NCI-H446 treated with DMSO at 0.1 percent for 48 hours (cell line): Measurements from ENCODE around the gene SYNJ1.
A peak's percentile ranks its signal among the peaks of the same experiment; 100 is the strongest.
"Not testable (repeated sequence)": the region's sequence is repeated elsewhere in the genome, so short reads cannot be mapped to it uniquely, and the experiment has no call there.

Experiments
- DNase-seq: peaks from one replicate; lab custom pipeline; 2025; lab: John Stamatoyannopoulos, UW

The SYNJ1 gene, protein sequence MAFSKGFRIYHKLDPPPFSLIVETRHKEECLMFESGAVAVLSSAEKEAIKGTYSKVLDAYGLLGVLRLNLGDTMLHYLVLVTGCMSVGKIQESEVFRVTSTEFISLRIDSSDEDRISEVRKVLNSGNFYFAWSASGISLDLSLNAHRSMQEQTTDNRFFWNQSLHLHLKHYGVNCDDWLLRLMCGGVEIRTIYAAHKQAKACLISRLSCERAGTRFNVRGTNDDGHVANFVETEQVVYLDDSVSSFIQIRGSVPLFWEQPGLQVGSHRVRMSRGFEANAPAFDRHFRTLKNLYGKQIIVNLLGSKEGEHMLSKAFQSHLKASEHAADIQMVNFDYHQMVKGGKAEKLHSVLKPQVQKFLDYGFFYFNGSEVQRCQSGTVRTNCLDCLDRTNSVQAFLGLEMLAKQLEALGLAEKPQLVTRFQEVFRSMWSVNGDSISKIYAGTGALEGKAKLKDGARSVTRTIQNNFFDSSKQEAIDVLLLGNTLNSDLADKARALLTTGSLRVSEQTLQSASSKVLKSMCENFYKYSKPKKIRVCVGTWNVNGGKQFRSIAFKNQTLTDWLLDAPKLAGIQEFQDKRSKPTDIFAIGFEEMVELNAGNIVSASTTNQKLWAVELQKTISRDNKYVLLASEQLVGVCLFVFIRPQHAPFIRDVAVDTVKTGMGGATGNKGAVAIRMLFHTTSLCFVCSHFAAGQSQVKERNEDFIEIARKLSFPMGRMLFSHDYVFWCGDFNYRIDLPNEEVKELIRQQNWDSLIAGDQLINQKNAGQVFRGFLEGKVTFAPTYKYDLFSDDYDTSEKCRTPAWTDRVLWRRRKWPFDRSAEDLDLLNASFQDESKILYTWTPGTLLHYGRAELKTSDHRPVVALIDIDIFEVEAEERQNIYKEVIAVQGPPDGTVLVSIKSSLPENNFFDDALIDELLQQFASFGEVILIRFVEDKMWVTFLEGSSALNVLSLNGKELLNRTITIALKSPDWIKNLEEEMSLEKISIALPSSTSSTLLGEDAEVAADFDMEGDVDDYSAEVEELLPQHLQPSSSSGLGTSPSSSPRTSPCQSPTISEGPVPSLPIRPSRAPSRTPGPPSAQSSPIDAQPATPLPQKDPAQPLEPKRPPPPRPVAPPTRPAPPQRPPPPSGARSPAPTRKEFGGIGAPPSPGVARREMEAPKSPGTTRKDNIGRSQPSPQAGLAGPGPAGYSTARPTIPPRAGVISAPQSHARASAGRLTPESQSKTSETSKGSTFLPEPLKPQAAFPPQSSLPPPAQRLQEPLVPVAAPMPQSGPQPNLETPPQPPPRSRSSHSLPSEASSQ (N-terminal part only)

GRCh38 chr21:32727687-32728455 is at the start of gene SYNJ1:
Gene SYNJ1 (minus strand): TSS chr21:32728013. CDS start chr21:32726895, 1,118 bp downstream.
- peak; percentile 79 for DNase-seq

GRCh38 chr21:32777269-32777668 is 49.5 kb upstream of the SYNJ1 start:
- no peak for DNase-seq

- no peak for DNase-seq
Measured at GRCh38 chr21:32776743-32777142, 48.9 kb upstream of the SYNJ1 start.

- not testable (repeated sequence) for DNase-seq
Measured at GRCh38 chr21:32773048-32773344, 45.2 kb upstream of the SYNJ1 start.

- DNase-seq, result no peak
Measured at GRCh38 chr21:32772281-32773047, 44.7 kb upstream of the SYNJ1 start.

- DNase-seq, result no peak
Measured at GRCh38 chr21:32770871-32771523, 43.2 kb upstream of the SYNJ1 start.

- DNase-seq, result peak; percentile 31
Measured at GRCh38 chr21:32768530-32768929, 40.7 kb upstream of the SYNJ1 start.

DNA sequence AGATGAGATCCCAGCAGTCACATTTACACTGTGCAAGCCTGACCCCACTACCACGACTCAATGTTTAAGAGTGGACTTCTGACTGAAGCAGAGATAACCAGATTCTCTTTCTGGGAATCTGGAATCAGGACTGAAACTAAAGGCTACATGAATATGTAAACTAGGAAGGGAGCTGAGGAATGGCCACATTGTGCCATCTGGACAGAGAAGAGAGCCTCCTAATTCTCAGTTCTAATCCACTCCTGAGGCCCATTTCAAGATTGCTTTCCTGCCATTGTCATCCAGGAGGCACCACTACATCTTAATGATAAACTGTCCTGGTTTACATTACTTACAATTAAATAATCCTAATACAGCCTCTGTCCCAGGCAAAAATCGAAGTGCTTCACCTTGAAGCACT is 37.2 kb upstream of the SYNJ1 start:
- no peak for DNase-seq

- DNase-seq, result no peak
Measured at GRCh38 chr21:32764186-32764585, 36.4 kb upstream of the SYNJ1 start.

GRCh38 chr21:32757804-32758203 is 30.0 kb upstream of the SYNJ1 start:
- DNase-seq, result no peak

GRCh38 chr21:32756096-32756495 is 28.3 kb upstream of the SYNJ1 start:
- DNase-seq, result no peak

- DNase-seq, result no peak
Measured at GRCh38 chr21:32753818-32754585, 26.2 kb upstream of the SYNJ1 start.

DNA sequence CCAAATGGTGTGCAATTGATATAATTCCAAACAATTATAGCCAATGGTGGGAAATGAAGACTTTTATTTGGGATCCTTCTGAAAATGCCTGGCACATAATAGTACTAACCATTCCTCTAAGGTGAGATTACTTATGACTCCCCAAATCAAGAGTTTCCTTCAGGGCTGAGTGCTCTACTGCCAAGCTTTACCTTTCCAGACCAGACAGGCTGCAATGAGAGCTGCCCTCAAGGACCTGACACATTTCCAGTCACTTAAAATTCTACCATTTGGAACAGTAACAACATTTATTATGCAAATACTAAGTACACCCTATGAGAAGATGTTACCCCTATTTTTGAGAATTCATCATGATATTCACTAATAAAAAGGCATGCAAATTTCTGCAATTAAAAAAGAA is 22.6 kb upstream of the SYNJ1 start:
- no peak for DNase-seq

- DNase-seq, result no peak
Measured at GRCh38 chr21:32749662-32750061, 21.8 kb upstream of the SYNJ1 start.

DNA sequence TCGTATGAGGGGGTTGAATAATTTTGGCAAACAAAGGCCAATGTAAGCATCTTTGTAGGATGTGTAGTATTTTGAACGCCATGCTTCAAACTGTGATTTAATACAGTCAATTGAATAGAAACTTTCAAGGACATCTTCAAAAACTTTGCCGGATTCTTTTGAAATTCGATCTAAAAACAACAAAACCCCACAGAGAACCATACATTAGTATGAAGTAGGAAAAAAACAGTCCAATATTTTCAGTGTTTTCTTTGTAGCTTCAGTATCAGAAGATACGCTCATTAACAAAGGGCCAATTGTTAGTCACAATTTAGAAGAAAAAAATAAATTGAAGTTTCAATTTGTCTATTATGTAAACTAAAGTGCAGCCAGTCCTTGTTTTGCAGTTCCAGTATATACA is 20.7 kb upstream of the SYNJ1 start:
- DNase-seq, result no peak

DNA sequence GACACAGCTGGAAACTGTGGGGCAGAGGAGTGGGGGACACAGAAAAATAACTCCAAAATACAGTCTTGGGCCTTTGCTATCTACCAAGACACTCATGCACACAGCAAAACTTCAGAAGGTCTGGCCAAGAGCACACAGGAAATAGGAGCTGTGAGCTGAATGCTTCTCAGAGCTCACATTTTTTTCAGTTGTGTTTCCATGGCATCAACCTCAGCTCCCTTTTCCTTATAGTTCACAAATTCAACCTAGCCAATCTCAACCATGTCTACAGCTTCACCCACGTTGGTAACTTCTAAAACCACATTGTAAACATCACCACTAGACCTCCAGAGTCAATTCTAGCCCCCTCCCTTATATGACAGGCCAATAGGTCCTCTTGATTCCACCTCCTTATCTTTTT is 19.6 kb upstream of the SYNJ1 start:
- no peak for DNase-seq

DNA sequence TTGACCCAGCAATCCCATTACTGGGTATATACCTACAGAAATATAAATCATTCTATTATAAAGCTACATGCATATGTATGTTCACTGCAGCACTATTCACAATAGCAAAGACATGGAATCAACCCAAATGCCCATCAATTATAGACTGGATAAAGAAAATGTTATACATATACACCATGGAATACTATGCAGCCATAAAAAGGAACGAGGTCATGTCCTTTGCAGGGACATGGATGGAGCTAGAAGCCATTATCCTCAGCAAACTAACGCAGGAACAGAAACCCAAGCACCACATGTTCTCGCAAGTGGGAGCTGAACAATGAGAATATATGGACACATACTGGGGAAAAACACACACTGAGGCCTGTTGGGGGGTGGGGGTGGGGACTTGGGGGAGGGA is 18.9 kb upstream of the SYNJ1 start:
- not testable (repeated sequence) for DNase-seq

GRCh38 chr21:32742396-32742795 is 14.6 kb upstream of the SYNJ1 start:
- DNase-seq, result no peak

- DNase-seq, result no peak
Measured at GRCh38 chr21:32741336-32741735, 13.5 kb upstream of the SYNJ1 start.

DNA sequence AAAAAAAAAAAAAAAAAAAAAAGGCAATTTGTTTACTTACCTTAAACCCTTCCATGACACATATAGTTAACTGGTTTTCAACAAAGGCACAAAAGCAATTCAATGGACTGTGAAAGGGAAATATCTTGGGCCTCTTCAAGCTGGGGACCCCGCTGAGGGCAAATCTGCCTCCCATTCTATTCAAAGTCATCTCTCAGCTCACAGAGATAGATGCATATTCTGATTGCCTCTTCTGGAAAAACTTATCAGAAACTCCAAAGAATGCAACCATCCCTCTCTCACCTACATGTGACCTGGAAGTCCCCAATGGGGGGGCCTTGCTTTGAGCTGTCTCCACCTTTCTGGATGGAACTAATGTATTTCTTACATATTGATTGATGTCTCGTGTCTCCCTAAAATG is 12.1 kb upstream of the SYNJ1 start:
- no peak for DNase-seq
